Endothelial cell (in vitro differentiated cells): ENCODE data around the gene DHRS3. TPM values are rescaled to one million over a fixed set of nuclear protein-coding genes. Genes with fewer than 3 reads are reported as not detected.
"Not testable (repeated sequence)": the region's sequence is repeated elsewhere in the genome, so short reads cannot be mapped to it uniquely, and the experiment has no call there.

ENCODE experiments used
- DNase-seq: peaks from one replicate; pipeline ENCODE4 v3.0.0; 2021; ENCODE audit warnings: low spot score
- H3K27ac Mint-ChIP-seq: one replicate; pipeline ENCODE4 v1.8.0; 2021; ENCODE audit warnings: mixed read lengths, inconsistent platforms; ENCODE audit not compliant: unreplicated experiment
- H3K27me3 Mint-ChIP-seq: one replicate; pipeline ENCODE4 v1.8.0; 2021; ENCODE audit warnings: mild to moderate bottlenecking, moderate library complexity, mixed read lengths, inconsistent platforms; ENCODE audit not compliant: unreplicated experiment
- H3K36me3 Mint-ChIP-seq: one replicate; pipeline ENCODE4 v1.8.0; 2021; ENCODE audit warnings: mild to moderate bottlenecking, low read depth, mixed read lengths, inconsistent platforms; ENCODE audit not compliant: unreplicated experiment
- H3K4me1 Mint-ChIP-seq: one replicate; pipeline ENCODE4 v1.8.0; 2021; ENCODE audit warnings: mild to moderate bottlenecking, mixed read lengths, inconsistent platforms; ENCODE audit not compliant: unreplicated experiment
- H3K4me3 Mint-ChIP-seq: one replicate; pipeline ENCODE4 v1.8.0; 2021; ENCODE audit warnings: mild to moderate bottlenecking, mixed read lengths, inconsistent platforms; ENCODE audit not compliant: unreplicated experiment
- H3K9me3 Mint-ChIP-seq: one replicate; pipeline ENCODE4 v1.8.0; 2021; ENCODE audit warnings: mixed read lengths, inconsistent platforms; ENCODE audit not compliant: unreplicated experiment
- microRNA-seq: library from miRNA; unstranded; fragments of <30 nt; microRNA quantifications from one replicate; pipeline ENCODE4, GENCODE V29; 2020; ENCODE audit not compliant: unreplicated experiment
- total RNA-seq: library from RNA; stranded (reverse); fragmentation: NEBNext Ultra II Directional; extraction: Animal tissue kit (Norgen Biotek cat#: 25700); gene quantifications from one replicate; pipeline ENCODE4 v1.2.1, GENCODE V29; 2021; ENCODE audit not compliant: unreplicated experiment
- TF ChIP-seq, protein P1 (sequence below): fragments of 200-600 bp; sonication (generic); IDR thresholded peaks from one replicate; pipeline ENCODE4 v1.5.0; 2021; ENCODE audit warnings: antibody characterized with exemption; ENCODE audit not compliant: unreplicated experiment

DHRS3 gene
- total RNA-seq, 1 donor from 2014 or later = 5.7 TPM

GRCh38 chr1:12524266-12524665, 93.7 kb downstream of the DHRS3 start:
- TF ChIP-seq, protein P1, sequence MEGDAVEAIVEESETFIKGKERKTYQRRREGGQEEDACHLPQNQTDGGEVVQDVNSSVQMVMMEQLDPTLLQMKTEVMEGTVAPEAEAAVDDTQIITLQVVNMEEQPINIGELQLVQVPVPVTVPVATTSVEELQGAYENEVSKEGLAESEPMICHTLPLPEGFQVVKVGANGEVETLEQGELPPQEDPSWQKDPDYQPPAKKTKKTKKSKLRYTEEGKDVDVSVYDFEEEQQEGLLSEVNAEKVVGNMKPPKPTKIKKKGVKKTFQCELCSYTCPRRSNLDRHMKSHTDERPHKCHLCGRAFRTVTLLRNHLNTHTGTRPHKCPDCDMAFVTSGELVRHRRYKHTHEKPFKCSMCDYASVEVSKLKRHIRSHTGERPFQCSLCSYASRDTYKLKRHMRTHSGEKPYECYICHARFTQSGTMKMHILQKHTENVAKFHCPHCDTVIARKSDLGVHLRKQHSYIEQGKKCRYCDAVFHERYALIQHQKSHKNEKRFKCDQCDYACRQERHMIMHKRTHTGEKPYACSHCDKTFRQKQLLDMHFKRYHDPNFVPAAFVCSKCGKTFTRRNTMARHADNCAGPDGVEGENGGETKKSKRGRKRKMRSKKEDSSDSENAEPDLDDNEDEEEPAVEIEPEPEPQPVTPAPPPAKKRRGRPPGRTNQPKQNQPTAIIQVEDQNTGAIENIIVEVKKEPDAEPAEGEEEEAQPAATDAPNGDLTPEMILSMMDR = no peak
- no peak overlapping the region for H3K27ac Mint-ChIP-seq

DNA sequence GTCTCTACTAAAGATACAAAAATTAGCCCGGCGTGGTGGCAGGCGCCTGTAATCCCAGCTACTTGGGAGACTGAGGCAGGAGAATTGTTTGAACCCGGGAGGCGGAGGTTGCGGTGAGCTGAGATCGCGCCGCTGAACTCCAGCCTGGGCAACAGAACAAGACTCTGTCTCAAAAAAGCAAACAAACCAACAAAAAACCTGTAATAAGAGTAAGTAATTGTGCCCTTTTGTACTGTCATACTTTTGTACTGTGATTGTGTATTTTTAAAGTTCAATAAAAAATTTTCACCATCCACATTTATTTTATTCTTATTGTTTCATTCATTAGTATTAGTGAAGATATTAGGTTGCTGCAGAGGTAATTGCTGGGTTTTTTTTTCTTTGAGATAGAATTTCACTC, 95.2 kb downstream of the DHRS3 start:
- DNase-seq, H3K9me3 Mint-ChIP-seq, H3K36me3 Mint-ChIP-seq, H3K27ac Mint-ChIP-seq, H3K4me1 Mint-ChIP-seq, H3K27me3 Mint-ChIP-seq, H3K4me3 Mint-ChIP-seq: not testable (repeated sequence)

More at GRCh38 chr1:12524266-12524665, 93.7 kb downstream of the DHRS3 start:
- DNase-seq = no peak
- Mint-ChIP-seq H3K4me3 (no peak overlapping the region), H3K9me3 (no peaks in the 10 kb centered on the region), H3K36me3 (no peaks in the 10 kb centered on the region), H3K4me1 (peaks cover 9% of the 10 kb centered on the region), H3K27me3 (no peaks in the 10 kb centered on the region)

DNA sequence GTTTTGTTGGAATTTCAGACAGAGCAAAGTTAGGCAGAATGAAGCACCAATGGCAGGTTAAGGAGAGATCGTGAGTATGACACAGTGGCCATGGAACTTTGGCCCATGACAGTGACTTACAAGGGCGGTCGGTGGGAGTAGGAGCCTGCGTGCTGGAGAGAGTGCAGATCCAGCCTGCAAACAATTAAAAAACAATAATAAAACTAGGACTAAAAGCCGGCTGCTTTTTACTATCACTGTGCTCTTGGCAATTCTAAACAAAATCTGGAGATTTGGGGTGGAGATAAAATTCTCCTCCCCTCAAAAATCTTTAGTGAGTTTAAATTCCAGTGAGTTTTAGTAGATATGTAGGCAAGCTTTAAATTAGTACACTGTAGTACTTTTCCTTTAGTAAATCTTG, 96.9 kb downstream of the DHRS3 start:
- DNase-seq = no peak
- Mint-ChIP-seq H3K4me1 (peaks cover 7% of the 10 kb centered on the region), H3K27me3 (no peaks in the 10 kb centered on the region), H3K36me3 (no peaks in the 10 kb centered on the region), H3K27ac (no peak overlapping the region), H3K4me3 (no peak overlapping the region), H3K9me3 (no peaks in the 10 kb centered on the region)
- TF ChIP-seq, protein P1 = no peak

DNA sequence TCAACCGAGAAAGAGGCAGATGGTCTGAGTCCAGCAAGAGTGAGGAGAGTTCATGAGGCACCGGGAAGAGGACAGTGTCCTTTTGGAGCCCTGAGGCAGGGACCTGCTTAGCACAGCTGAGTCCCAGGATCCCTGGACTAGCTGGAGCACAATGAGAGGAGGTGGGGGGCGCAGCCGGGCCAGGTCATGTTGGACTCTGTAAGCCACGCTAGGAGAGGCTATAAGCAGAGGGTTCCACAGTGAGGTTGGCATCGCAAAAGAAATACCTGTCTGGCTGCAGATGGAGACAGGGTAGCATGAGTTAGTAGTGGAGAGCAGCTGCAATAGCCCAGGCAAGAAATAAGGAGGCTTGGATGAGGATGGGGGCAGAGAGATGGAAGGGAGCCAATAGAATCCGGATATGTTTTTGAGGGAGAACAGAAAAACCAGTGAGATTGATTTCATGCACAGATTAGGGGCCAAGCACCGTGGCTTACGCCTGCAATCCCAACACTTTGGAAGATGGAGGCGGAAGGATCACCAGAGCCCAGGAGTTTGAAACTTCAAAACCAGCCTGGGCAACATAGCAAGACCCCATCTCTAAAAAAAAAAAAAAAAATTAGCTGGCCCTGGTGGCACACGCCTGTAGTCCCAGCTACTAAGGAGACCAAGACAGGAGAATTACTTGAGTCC, 98.2 kb downstream of the DHRS3 start:
- Mint-ChIP-seq H3K36me3 (no peaks in the 10 kb centered on the region), H3K27ac (no peak overlapping the region), H3K4me3 (no peak overlapping the region), H3K27me3 (no peaks in the 10 kb centered on the region), H3K4me1 (no peaks in the 10 kb centered on the region), H3K9me3 (no peaks in the 10 kb centered on the region)
- TF ChIP-seq, protein P1 = no peak
- no peak for DNase-seq

DNA sequence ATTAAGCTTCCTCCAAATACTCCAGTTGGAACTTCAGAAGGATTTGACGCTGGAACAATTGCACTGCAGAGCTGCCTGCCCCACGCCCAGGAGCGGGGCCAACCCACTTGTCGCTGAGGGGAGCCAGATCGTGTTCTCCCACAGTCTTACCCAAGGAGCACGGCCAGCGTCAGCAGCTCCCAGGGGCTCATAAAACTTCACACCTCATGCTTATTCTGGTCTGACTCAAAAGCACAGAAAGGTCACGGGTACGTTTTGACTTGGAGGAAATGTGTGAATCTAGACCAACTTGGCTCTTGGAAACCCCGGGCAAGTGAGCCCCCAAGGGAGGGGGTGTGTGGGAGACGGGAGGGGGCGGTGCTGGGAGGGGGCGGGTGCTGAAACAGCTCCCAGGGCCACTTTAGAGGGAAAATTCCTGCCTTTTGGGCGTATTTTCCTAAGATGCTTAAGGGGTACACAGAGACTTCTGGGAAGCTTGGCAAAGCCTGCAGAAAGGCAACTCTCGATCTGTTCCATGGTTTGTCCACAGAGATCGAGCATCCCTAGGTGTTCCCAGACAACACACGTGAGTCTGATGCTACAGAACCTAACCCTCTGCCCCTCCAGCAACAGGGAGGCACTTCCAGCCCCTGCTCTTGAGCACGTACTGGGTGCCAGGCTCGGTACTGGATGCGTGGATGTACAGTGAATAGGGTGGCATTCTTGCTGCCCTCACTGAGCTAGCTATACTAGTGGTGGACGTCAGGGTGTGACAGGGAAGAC, 98.9 kb downstream of the DHRS3 start:
- H3K27ac Mint-ChIP-seq = no peak overlapping the region
- no peaks in the 10 kb centered on the region for H3K4me1 Mint-ChIP-seq
- no peaks in the 10 kb centered on the region for H3K9me3 Mint-ChIP-seq
- no peak for DNase-seq
- TF ChIP-seq, protein P1 = no peak
- H3K36me3 Mint-ChIP-seq = no peaks in the 10 kb centered on the region
- no peak overlapping the region for H3K4me3 Mint-ChIP-seq
- H3K27me3 Mint-ChIP-seq = no peaks in the 10 kb centered on the region

Small RNA genes lying within 50 kb of the gene (microRNA-seq; reads per million reads assigned to microRNA genes)
- gene MIR6730 = not detected

Other genes with a start within 250 kb of the DHRS3 start
- gene AADACL4, start 25.9 kb upstream of the DHRS3 start, total RNA-seq = not detected
- not detected for gene AADACL3, start 97.9 kb upstream of the DHRS3 start, total RNA-seq
- gene CFAP107, start 128.0 kb upstream of the DHRS3 start, total RNA-seq = not detected
- not detected for gene PRAMEF12, start 155.5 kb upstream of the DHRS3 start, total RNA-seq
- not detected for gene PRAMEF1, start 173.2 kb upstream of the DHRS3 start, total RNA-seq
- not detected for gene PRAMEF11, start 213.2 kb upstream of the DHRS3 start, total RNA-seq
- gene HNRNPCL1, start 230.5 kb upstream of the DHRS3 start, total RNA-seq = not detected
- not detected for gene PRAMEF2, start 238.9 kb upstream of the DHRS3 start, total RNA-seq